Measurements from ENCODE around the gene CBX8. TPM values are rescaled to one million over a fixed set of nuclear protein-coding genes. Genes with fewer than 3 reads are reported as not detected.

Gene CBX8
- total RNA-seq, 1 experiment from 2014 or later: 2.0 TPM

DNA sequence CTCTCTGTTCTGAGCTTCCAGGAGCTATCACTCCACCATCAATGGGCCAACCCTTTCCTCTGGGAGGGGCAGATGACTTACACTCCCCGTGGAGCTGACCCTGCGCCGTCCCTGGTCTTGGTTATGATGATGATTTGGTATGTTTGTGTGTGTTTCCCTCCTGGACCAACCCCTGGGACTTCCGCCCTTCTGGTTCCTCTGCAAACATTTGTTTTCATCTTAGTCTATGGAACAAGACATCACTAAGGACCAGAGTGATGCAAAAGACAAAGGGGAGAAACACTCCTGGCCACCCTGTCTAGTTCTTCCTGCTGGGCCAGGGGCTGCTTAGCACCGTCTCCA lies 28.7 kb upstream of the CBX8 start (continued):
- TF ChIP-seq, protein P1, sequence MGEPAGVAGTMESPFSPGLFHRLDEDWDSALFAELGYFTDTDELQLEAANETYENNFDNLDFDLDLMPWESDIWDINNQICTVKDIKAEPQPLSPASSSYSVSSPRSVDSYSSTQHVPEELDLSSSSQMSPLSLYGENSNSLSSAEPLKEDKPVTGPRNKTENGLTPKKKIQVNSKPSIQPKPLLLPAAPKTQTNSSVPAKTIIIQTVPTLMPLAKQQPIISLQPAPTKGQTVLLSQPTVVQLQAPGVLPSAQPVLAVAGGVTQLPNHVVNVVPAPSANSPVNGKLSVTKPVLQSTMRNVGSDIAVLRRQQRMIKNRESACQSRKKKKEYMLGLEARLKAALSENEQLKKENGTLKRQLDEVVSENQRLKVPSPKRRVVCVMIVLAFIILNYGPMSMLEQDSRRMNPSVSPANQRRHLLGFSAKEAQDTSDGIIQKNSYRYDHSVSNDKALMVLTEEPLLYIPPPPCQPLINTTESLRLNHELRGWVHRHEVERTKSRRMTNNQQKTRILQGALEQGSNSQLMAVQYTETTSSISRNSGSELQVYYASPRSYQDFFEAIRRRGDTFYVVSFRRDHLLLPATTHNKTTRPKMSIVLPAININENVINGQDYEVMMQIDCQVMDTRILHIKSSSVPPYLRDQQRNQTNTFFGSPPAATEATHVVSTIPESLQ (CRISPR knock-in tag; IDR thresholded peaks at IDR 0.05): no peak
- TF ChIP-seq, protein P2, sequence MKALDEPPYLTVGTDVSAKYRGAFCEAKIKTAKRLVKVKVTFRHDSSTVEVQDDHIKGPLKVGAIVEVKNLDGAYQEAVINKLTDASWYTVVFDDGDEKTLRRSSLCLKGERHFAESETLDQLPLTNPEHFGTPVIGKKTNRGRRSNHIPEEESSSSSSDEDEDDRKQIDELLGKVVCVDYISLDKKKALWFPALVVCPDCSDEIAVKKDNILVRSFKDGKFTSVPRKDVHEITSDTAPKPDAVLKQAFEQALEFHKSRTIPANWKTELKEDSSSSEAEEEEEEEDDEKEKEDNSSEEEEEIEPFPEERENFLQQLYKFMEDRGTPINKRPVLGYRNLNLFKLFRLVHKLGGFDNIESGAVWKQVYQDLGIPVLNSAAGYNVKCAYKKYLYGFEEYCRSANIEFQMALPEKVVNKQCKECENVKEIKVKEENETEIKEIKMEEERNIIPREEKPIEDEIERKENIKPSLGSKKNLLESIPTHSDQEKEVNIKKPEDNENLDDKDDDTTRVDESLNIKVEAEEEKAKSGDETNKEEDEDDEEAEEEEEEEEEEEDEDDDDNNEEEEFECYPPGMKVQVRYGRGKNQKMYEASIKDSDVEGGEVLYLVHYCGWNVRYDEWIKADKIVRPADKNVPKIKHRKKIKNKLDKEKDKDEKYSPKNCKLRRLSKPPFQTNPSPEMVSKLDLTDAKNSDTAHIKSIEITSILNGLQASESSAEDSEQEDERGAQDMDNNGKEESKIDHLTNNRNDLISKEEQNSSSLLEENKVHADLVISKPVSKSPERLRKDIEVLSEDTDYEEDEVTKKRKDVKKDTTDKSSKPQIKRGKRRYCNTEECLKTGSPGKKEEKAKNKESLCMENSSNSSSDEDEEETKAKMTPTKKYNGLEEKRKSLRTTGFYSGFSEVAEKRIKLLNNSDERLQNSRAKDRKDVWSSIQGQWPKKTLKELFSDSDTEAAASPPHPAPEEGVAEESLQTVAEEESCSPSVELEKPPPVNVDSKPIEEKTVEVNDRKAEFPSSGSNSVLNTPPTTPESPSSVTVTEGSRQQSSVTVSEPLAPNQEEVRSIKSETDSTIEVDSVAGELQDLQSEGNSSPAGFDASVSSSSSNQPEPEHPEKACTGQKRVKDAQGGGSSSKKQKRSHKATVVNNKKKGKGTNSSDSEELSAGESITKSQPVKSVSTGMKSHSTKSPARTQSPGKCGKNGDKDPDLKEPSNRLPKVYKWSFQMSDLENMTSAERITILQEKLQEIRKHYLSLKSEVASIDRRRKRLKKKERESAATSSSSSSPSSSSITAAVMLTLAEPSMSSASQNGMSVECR (CRISPR knock-in tag; IDR thresholded peaks at IDR 0.05; ENCODE audit: borderline replicate concordance): no peak
- TF ChIP-seq, protein P3, sequence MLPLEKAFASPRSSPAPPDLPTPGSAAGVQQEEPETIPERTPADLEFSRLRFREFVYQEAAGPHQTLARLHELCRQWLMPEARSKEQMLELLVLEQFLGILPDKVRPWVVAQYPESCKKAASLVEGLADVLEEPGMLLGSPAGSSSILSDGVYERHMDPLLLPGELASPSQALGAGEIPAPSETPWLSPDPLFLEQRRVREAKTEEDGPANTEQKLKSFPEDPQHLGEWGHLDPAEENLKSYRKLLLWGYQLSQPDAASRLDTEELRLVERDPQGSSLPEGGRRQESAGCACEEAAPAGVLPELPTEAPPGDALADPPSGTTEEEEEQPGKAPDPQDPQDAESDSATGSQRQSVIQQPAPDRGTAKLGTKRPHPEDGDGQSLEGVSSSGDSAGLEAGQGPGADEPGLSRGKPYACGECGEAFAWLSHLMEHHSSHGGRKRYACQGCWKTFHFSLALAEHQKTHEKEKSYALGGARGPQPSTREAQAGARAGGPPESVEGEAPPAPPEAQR (CRISPR knock-in tag; IDR thresholded peaks at IDR 0.05): no peak
- TF ChIP-seq, protein P4, sequence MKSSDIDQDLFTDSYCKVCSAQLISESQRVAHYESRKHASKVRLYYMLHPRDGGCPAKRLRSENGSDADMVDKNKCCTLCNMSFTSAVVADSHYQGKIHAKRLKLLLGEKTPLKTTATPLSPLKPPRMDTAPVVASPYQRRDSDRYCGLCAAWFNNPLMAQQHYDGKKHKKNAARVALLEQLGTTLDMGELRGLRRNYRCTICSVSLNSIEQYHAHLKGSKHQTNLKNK (CRISPR knock-in tag; IDR thresholded peaks at IDR 0.05): no peak
- no peak for TF ChIP-seq ZNF219 (CRISPR knock-in tag; IDR thresholded peaks at IDR 0.05; ENCODE audit: borderline replicate concordance)
- no peak for TF ChIP-seq TEAD1 (CRISPR knock-in tag; IDR thresholded peaks at IDR 0.05)

DNA sequence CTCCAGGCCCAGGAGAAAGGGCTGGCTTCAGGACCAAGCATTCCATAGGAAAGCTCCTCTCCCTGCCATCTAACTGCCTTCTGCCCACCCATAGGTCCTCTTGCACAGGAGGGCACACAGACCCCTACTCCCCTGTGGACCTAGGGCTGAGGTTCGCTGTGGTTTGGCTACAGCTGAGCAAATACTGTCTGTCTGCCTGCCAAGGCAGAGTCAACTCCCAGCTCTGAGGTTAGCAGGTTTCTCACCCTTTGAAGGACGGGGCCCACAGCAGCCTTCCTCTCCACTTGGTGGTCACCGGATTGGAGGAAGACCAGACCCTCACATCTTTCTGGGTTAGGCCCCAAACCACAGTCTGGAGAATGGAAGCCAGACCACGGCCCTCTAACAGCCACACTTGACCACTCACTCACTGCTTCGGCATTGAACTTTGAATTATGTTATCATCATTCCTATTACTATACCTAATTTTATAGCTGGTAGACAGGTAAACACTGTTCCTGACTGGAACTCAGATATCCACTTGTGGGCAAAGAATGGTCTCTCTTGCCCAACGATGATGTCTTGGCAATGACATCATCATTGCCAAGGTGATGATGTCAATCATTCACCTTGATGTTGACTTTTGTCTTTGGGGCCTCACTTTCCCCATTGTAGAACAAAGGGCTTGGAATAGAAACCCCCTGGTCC lies 28.2 kb upstream of the CBX8 start:
- Mint-ChIP-seq H3K4me3 (no peak overlapping the region), H3K36me3 (no peaks in the 10 kb centered on the region), H3K9me3 (peaks cover 5% of the 10 kb centered on the region), H3K27me3 (ENCODE audit: low read depth) (peaks cover 98% of the 10 kb centered on the region), H3K4me1 (peaks cover 9% of the 10 kb centered on the region), H3K27ac (no peak overlapping the region)
- ATAC-seq (no peak), DNase-seq (ENCODE audit: low spot score) (no peak)
- POLR2A ChIA-PET: interaction anchor here (0.5 to 1.5 kb wide), 2 partner anchors 12 to 13 kb away, joined by 4 read pairs; no protein-coding TSS in a partner anchor
- CTCF ChIA-PET: interaction anchor here (1.1 to 4.2 kb wide), 4 partner anchors 10 to 79 kb away, joined by 4 to 26 read pairs (median 4); no protein-coding TSS in a partner anchor
- TF ChIP-seq TP53 (CRISPR knock-in tag; IDR thresholded peaks at IDR 0.05) (no peak), EMX1 (CRISPR knock-in tag; IDR thresholded peaks at IDR 0.05) (no peak), KAT7 (CRISPR knock-in tag; IDR thresholded peaks at IDR 0.05; ENCODE audit: borderline replicate concordance) (no peak), ATF1 (CRISPR knock-in tag; IDR thresholded peaks at IDR 0.05) (no peak), ZNF219 (CRISPR knock-in tag; IDR thresholded peaks at IDR 0.05; ENCODE audit: borderline replicate concordance) (no peak), IRF2 (CRISPR knock-in tag; IDR thresholded peaks at IDR 0.05; ENCODE audit: borderline replicate concordance, low read depth) (no peak), NFATC4 (CRISPR knock-in tag; IDR thresholded peaks at IDR 0.05) (no peak), SMAD3 (CRISPR knock-in tag; IDR thresholded peaks at IDR 0.05; ENCODE audit: borderline replicate concordance) (no peak), HMGA2 (CRISPR knock-in tag; IDR thresholded peaks at IDR 0.05) (no peak), TEAD1 (CRISPR knock-in tag; IDR thresholded peaks at IDR 0.05) (no peak)
- TF ChIP-seq, protein P3 (CRISPR knock-in tag; IDR thresholded peaks at IDR 0.05): no peak
- TF ChIP-seq, protein P5, sequence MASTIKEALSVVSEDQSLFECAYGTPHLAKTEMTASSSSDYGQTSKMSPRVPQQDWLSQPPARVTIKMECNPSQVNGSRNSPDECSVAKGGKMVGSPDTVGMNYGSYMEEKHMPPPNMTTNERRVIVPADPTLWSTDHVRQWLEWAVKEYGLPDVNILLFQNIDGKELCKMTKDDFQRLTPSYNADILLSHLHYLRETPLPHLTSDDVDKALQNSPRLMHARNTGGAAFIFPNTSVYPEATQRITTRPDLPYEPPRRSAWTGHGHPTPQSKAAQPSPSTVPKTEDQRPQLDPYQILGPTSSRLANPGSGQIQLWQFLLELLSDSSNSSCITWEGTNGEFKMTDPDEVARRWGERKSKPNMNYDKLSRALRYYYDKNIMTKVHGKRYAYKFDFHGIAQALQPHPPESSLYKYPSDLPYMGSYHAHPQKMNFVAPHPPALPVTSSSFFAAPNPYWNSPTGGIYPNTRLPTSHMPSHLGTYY (CRISPR knock-in tag; IDR thresholded peaks at IDR 0.05): no peak
- TF ChIP-seq, protein P6, sequence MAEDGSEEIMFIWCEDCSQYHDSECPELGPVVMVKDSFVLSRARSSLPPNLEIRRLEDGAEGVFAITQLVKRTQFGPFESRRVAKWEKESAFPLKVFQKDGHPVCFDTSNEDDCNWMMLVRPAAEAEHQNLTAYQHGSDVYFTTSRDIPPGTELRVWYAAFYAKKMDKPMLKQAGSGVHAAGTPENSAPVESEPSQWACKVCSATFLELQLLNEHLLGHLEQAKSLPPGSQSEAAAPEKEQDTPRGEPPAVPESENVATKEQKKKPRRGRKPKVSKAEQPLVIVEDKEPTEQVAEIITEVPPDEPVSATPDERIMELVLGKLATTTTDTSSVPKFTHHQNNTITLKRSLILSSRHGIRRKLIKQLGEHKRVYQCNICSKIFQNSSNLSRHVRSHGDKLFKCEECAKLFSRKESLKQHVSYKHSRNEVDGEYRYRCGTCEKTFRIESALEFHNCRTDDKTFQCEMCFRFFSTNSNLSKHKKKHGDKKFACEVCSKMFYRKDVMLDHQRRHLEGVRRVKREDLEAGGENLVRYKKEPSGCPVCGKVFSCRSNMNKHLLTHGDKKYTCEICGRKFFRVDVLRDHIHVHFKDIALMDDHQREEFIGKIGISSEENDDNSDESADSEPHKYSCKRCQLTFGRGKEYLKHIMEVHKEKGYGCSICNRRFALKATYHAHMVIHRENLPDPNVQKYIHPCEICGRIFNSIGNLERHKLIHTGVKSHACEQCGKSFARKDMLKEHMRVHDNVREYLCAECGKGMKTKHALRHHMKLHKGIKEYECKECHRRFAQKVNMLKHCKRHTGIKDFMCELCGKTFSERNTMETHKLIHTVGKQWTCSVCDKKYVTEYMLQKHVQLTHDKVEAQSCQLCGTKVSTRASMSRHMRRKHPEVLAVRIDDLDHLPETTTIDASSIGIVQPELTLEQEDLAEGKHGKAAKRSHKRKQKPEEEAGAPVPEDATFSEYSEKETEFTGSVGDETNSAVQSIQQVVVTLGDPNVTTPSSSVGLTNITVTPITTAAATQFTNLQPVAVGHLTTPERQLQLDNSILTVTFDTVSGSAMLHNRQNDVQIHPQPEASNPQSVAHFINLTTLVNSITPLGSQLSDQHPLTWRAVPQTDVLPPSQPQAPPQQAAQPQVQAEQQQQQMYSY (CRISPR knock-in tag; IDR thresholded peaks at IDR 0.05): no peak

All from WTC11 (cell line).